ENCODE results near the gene TENM3.

TENM3 gene

DNA sequence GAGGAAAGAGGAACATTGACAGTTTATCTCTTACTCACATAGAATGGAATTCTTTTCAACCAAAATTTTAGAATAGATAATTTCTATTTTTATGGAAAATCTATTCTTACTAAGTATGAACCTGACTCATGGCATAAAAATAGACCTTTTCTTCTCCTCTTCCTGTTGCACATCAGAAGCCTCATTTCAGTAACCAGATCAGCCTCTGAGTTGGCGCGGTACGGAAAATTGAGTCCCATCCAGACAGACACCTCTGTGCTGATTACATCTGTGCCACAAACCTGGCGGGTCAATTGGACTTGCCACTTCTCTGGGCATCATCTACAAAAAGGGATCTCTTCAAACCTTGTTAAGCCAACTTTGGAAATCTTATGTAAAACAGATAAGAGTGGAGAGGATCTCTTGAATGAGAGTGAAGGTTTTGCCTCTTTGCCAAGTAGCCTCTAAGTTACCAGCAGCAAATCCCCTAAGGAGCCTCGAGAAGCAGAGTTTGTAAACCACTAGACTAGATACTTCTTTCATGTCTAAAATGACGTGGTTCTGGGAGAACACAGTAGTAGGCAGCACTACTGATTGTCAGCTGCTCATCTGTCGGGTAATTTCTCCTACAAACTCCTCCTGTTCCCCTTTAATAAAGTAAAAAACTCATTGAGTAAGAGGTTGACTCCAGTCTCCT is 37.4 kb downstream of the TENM3 start:
- no peaks in the 10 kb centered on the region for H3K9me3 ChIP-seq (ENCODE audit: low read depth, low read length)
- DNase-seq (ENCODE audit: low read depth, low spot score): no peak
- TF ChIP-seq POLR2AphosphoS5 (IDR thresholded peaks at IDR 0.05; ENCODE audit: borderline replicate concordance, low read depth, low read length) (no peak), FOXP2 (optimal IDR thresholded peaks at IDR 0.05; ENCODE audit: control extremely low read depth, extremely low read length, insufficient read depth) (no peak), EZH2 (IDR thresholded peaks at IDR 0.05) (no peak)
- no peak overlapping the region for H3K4me3 ChIP-seq
- H3K27ac ChIP-seq: no peak overlapping the region
- H3K9ac ChIP-seq (ENCODE audit: insufficient read length): no peak overlapping the region
- no peaks in the 10 kb centered on the region for H3K36me3 ChIP-seq (ENCODE audit: insufficient read depth, low read length)

DNA sequence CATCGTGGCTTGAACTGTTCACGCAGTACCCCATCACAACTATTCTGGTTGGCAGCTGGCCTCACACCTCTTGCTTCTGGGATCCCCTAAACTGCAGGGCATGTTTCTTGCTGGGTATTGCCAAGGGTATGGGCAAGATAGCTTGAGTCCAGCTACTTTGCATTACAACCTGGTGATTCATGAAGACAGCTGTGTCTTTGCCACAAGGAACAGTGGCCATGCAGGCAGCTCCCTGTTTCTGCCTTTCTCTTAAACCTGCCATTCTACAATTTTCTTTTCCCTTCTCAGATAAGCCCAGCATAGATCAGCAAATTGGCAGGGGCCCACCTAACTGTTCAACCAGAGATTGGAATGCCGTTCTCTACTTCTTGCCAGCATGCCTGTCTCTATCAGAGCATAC is 42.8 kb downstream of the TENM3 start:
- no peak for TF ChIP-seq EZH2 (IDR thresholded peaks at IDR 0.05)
- TF ChIP-seq FOXP2 (optimal IDR thresholded peaks at IDR 0.05; ENCODE audit: control extremely low read depth, extremely low read length, insufficient read depth): no peak
- no peak for TF ChIP-seq POLR2AphosphoS5 (IDR thresholded peaks at IDR 0.05; ENCODE audit: borderline replicate concordance, low read depth, low read length)
- no peak overlapping the region for H3K4me3 ChIP-seq
- no peak for DNase-seq (ENCODE audit: low read depth, low spot score)
- H3K36me3 ChIP-seq (ENCODE audit: insufficient read depth, low read length): no peaks in the 10 kb centered on the region
- no peaks in the 10 kb centered on the region for H3K9me3 ChIP-seq (ENCODE audit: low read depth, low read length)
- H3K9ac ChIP-seq (ENCODE audit: insufficient read length): no peak overlapping the region
- H3K27ac ChIP-seq: no peak overlapping the region

DNA sequence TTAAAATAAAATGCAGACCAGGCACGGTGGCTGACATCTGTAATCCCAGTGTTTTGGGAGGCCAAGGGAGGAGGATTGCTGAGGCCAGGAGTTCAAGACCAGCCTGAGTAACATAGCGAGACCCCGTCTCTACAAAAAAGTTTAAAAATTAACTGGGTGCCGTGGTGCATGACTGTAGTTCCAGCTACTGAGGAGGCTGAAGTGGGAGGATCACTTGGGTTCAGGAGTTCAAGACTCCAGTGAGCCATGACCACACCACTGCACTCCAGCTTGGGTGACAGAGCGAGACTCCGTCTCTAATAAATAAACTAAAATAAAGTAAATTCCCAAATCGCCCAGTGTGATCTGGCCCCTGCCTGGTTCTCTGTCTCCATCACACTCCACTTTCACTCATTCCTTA is 43.7 kb downstream of the TENM3 start:
- TF ChIP-seq EZH2 (IDR thresholded peaks at IDR 0.05) (no peak), FOXP2 (optimal IDR thresholded peaks at IDR 0.05; ENCODE audit: control extremely low read depth, extremely low read length, insufficient read depth) (no peak), POLR2AphosphoS5 (IDR thresholded peaks at IDR 0.05; ENCODE audit: borderline replicate concordance, low read depth, low read length) (no peak)
- Histone ChIP-seq H3K27ac (no peak overlapping the region), H3K4me3 (no peak overlapping the region), H3K9me3 (ENCODE audit: low read depth, low read length) (no peaks in the 10 kb centered on the region), H3K36me3 (ENCODE audit: insufficient read depth, low read length) (no peaks in the 10 kb centered on the region), H3K9ac (ENCODE audit: insufficient read length) (no peak overlapping the region)
- DNase-seq (ENCODE audit: low read depth, low spot score): no peak

DNA sequence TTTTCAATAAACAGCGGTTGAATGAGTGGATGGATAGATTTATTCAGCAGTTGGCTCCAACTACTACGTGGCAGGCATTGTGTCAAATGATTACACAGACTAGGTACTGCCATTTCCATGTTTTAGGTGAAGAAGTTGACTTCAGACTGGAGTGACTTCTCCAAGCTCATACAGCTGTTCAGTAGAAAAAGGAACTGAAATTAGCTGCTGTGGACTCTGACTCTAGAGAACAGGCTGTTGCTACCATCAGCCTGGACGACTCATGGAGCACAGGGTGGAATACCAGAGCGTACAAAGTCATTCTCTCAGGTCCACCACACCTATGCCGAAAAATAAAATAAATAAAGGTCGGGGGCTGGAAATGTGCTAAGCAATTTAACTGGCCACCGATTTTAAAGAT is 45.3 kb downstream of the TENM3 start:
- Histone ChIP-seq H3K9ac (ENCODE audit: insufficient read length) (no peak overlapping the region), H3K27ac (no peak overlapping the region), H3K9me3 (ENCODE audit: low read depth, low read length) (no peaks in the 10 kb centered on the region), H3K4me3 (no peak overlapping the region), H3K36me3 (ENCODE audit: insufficient read depth, low read length) (no peaks in the 10 kb centered on the region)
- no peak for DNase-seq (ENCODE audit: low read depth, low spot score)
- no peak for TF ChIP-seq FOXP2 (optimal IDR thresholded peaks at IDR 0.05; ENCODE audit: control extremely low read depth, extremely low read length, insufficient read depth)

DNA sequence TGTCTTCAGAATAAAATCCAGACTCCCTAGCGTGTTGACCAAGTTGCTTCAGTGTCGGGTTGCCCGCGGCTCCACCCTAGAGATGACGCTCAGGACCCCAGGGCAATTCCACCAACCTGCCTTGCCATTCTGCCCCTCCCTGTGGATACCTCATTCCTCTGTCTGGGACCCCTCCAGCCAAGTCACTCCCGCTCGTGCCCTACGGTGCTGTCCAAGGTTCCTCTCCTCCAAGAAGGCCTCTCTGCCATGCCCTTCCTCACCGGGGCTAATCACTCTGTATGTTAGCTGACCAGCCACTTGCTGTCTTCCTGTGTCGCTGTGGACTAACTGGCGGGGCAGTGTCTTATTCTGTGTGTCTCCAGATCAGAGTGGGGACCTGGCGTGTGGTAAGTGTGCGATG is 46.6 kb downstream of the TENM3 start:
- no peaks in the 10 kb centered on the region for H3K36me3 ChIP-seq (ENCODE audit: insufficient read depth, low read length)
- H3K9ac ChIP-seq (ENCODE audit: insufficient read length): no peak overlapping the region
- no peak overlapping the region for H3K27ac ChIP-seq
- no peak overlapping the region for H3K4me3 ChIP-seq
- TF ChIP-seq POLR2AphosphoS5 (IDR thresholded peaks at IDR 0.05; ENCODE audit: borderline replicate concordance, low read depth, low read length) (no peak), EZH2 (IDR thresholded peaks at IDR 0.05) (no peak), FOXP2 (optimal IDR thresholded peaks at IDR 0.05; ENCODE audit: control extremely low read depth, extremely low read length, insufficient read depth) (no peak)
- no peaks in the 10 kb centered on the region for H3K9me3 ChIP-seq (ENCODE audit: low read depth, low read length)
- DNase-seq (ENCODE audit: low read depth, low spot score): no peak

DNA sequence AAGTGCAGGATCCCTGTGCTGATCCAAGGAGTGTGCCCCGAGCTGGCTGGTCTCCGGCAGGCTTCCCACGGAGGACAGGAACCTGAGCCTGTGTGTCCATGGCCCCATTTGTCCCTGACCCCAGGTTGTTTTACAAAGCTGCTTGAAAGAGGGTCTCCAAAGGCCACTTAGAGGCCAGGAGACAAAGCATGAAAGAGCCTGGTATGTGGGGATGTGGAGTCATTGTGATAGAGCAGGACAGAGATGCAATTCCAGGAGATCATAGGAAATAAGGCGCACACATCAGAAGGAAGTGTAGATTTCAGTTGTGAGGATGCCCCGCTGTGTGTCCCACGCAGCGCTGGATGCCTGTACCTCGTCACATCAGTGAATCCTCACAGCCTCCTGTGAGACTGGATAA is 48.0 kb downstream of the TENM3 start:
- no peak overlapping the region for H3K27ac ChIP-seq
- TF ChIP-seq EZH2 (IDR thresholded peaks at IDR 0.05): no peak
- TF ChIP-seq POLR2AphosphoS5 (IDR thresholded peaks at IDR 0.05; ENCODE audit: borderline replicate concordance, low read depth, low read length): no peak
- TF ChIP-seq FOXP2 (optimal IDR thresholded peaks at IDR 0.05; ENCODE audit: control extremely low read depth, extremely low read length, insufficient read depth): no peak
- no peaks in the 10 kb centered on the region for H3K9me3 ChIP-seq (ENCODE audit: low read depth, low read length)
- no peaks in the 10 kb centered on the region for H3K36me3 ChIP-seq (ENCODE audit: insufficient read depth, low read length)
- DNase-seq (ENCODE audit: low read depth, low spot score): no peak
- H3K4me3 ChIP-seq: no peak overlapping the region
- H3K9ac ChIP-seq (ENCODE audit: insufficient read length): no peak overlapping the region

DNA sequence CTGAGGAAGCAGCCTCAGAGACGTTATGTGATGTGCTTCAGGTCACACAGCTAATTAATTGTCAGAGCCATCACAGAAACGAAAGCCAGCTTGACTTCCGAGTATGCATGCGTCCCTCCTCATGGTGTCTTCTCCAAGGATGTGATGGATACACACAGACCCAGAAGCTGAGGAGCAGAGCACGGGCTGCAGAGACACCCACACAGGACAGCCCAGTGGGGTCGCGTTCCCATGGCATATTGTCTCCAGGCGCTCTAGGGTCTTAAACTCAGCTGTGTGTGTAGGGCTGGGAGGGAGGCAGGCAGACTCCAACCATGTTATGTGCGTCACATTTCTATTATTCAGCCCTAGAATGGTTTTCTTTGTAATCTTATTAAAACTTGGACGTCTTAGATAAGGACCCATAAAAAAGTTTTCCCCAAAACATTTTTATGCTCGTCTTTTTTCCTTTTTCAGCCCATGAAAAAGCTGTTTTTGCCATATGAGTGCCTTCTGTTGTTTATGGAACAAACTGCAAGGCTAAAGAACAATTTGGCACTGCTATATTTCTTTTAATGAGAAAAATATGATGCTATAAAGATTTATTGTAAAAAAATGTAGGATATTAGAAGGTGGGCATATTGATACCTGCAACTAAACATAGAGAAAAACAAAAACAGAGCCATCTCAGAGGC is 48.5 kb downstream of the TENM3 start:
- H3K36me3 ChIP-seq (ENCODE audit: insufficient read depth, low read length): no peaks in the 10 kb centered on the region
- H3K27ac ChIP-seq: no peak overlapping the region
- no peaks in the 10 kb centered on the region for H3K9me3 ChIP-seq (ENCODE audit: low read depth, low read length)
- no peak for DNase-seq (ENCODE audit: low read depth, low spot score)
- H3K9ac ChIP-seq (ENCODE audit: insufficient read length): no peak overlapping the region
- TF ChIP-seq EZH2 (IDR thresholded peaks at IDR 0.05): no peak
- no peak for TF ChIP-seq FOXP2 (optimal IDR thresholded peaks at IDR 0.05; ENCODE audit: control extremely low read depth, extremely low read length, insufficient read depth)
- no peak for TF ChIP-seq POLR2AphosphoS5 (IDR thresholded peaks at IDR 0.05; ENCODE audit: borderline replicate concordance, low read depth, low read length)
- no peak overlapping the region for H3K4me3 ChIP-seq

DNA sequence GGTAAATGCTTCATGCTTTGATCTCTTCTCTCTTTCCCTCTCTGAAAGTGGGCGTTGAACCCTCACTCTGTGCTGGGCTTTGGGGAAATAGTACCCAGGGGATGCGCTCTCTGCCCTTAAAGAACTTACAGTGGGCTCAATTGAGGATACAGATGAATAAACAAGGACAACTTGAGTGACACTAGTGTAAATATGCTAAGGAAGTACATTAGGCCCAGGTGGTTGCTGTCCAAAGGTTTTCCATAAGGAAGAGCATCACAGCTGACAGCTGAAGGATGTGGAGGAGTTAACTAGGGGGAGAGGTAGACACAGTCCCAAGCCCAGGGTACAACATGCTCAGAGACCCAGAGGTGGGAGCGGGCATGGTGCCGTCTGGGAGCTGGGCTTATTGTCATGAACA is 49.4 kb downstream of the TENM3 start:
- TF ChIP-seq FOXP2 (optimal IDR thresholded peaks at IDR 0.05; ENCODE audit: control extremely low read depth, extremely low read length, insufficient read depth) (no peak), POLR2AphosphoS5 (IDR thresholded peaks at IDR 0.05; ENCODE audit: borderline replicate concordance, low read depth, low read length) (no peak), EZH2 (IDR thresholded peaks at IDR 0.05) (no peak)
- no peaks in the 10 kb centered on the region for H3K9me3 ChIP-seq (ENCODE audit: low read depth, low read length)
- no peak for DNase-seq (ENCODE audit: low read depth, low spot score)
- H3K9ac ChIP-seq (ENCODE audit: insufficient read length): no peak overlapping the region
- H3K36me3 ChIP-seq (ENCODE audit: insufficient read depth, low read length): no peaks in the 10 kb centered on the region
- H3K4me3 ChIP-seq: no peak overlapping the region
- no peak overlapping the region for H3K27ac ChIP-seq
